Stimulated activated CD4-positive, alpha-beta T cell treated with anti-CD3 and anti-CD28 coated beads, Interleukin-15, amount 100 ng/mL, for 1 hour (primary cell): Measurements from ENCODE around the gene C4A.
A peak's percentile ranks its signal among the peaks of the same experiment; 100 is the strongest.
"Not testable (repeated sequence)": the region's sequence is repeated elsewhere in the genome, so short reads cannot be mapped to it uniquely, and the experiment has no call there.

ENCODE experiments used
- DNase-seq, 2 donors: peaks; one replicate each; pipeline ENCODE4 v3.0.0-alpha.2; 2020; ENCODE audit warnings: low read depth in 1 of 2, low spot score in 1 of 2

Gene C4A

GRCh38 chr6:31958741-31959739 is 22.8 kb upstream of the C4A start, which contains the start of the genes NELFE and SKIC2:
NELFE (minus strand) TSS chr6:31958971; CDS start chr6:31958446, 525 bp downstream.
SKIC2 (plus strand) TSS chr6:31959175; CDS start chr6:31959193, 18 bp downstream.
- peak; percentile 96 to 98 for DNase-seq

GRCh38 chr6:31961616-31962015 is 20.2 kb upstream of the C4A start:
- DNase-seq: no peak

- no peak for DNase-seq
These were observed 17.9 kb upstream of the C4A start for GRCh38 chr6:31963921-31964320.

- DNase-seq: no peak
These were observed 16.2 kb upstream of the C4A start for GRCh38 chr6:31965700-31966099.

- DNase-seq: no peak
These were observed 15.4 kb upstream of the C4A start for GRCh38 chr6:31966506-31966905.

- DNase-seq: no peak
These were observed 14.6 kb upstream of the C4A start for GRCh38 chr6:31966997-31967925.

GRCh38 chr6:31967926-31968320 is 13.9 kb upstream of the C4A start:
- no peak for DNase-seq

GRCh38 chr6:31968326-31968725 is 13.5 kb upstream of the C4A start:
- no peak for DNase-seq

- no peak for DNase-seq
These were observed 12.8 kb upstream of the C4A start for GRCh38 chr6:31968791-31969711.

GRCh38 chr6:31969712-31970603 is 11.9 kb upstream of the C4A start:
- no peak for DNase-seq

- DNase-seq: no peak
These were observed 11.1 kb upstream of the C4A start for GRCh38 chr6:31970604-31971271.

GRCh38 chr6:31971279-31971992 is 10.4 kb upstream of the C4A start:
- no peak for DNase-seq

GRCh38 chr6:31971993-31972708 is 9.7 kb upstream of the C4A start, which contains the start of gene DXO:
DXO (minus strand) TSS chr6:31972138; CDS start chr6:31971675, 463 bp downstream.
- DNase-seq: peak; percentile 93 to 94

- no peak for DNase-seq
These were observed 9.0 kb upstream of the C4A start for GRCh38 chr6:31972709-31973350.

GRCh38 chr6:31976065-31976464 is 5.8 kb upstream of the C4A start:
- DNase-seq: not testable (repeated sequence)

GRCh38 chr6:31977816-31978431 is 3.9 kb upstream of the C4A start:
- DNase-seq: no peak

GRCh38 chr6:31978831-31979230 is 3.0 kb upstream of the C4A start:
- DNase-seq: no peak
